ENCODE results near the gene PIP5K1B. TPM values are rescaled to one million over a fixed set of nuclear protein-coding genes. Genes with fewer than 3 reads are reported as not detected.
A peak's percentile ranks its signal among the peaks of the same experiment; 100 is the strongest.

Gene PIP5K1B
- total RNA-seq, 1 experiment from 2014 or later = not detected

- H3K27me3 ChIP-seq (replicated peaks) = no peaks in the 10 kb centered on the region
- no peak overlapping the region for H3K27ac ChIP-seq
- no peak for DNase-seq (ENCODE audit: low read depth in 1 of 2, low spot score in 2 of 2)
- H3K36me3 ChIP-seq = no peaks in the 10 kb centered on the region
- no peaks in the 10 kb centered on the region for H3K9me3 ChIP-seq (replicated peaks)
- no peak overlapping the region for H3K4me3 ChIP-seq
- no peaks in the 10 kb centered on the region for H3K4me1 ChIP-seq (replicated peaks)
Measured at GRCh38 chr9:68867066-68867465, 162.0 kb downstream of the PIP5K1B start.

GRCh38 chr9:68869022-68869421, 164.0 kb downstream of the PIP5K1B start:
- H3K36me3 ChIP-seq = no peaks in the 10 kb centered on the region
- H3K27ac ChIP-seq = no peak overlapping the region
- no peak for DNase-seq (ENCODE audit: low read depth in 1 of 2, low spot score in 2 of 2)
- H3K4me3 ChIP-seq = no peak overlapping the region
- H3K4me1 ChIP-seq (replicated peaks) = no peaks in the 10 kb centered on the region
- H3K27me3 ChIP-seq (replicated peaks) = no peaks in the 10 kb centered on the region
- no peaks in the 10 kb centered on the region for H3K9me3 ChIP-seq (replicated peaks)

DNA sequence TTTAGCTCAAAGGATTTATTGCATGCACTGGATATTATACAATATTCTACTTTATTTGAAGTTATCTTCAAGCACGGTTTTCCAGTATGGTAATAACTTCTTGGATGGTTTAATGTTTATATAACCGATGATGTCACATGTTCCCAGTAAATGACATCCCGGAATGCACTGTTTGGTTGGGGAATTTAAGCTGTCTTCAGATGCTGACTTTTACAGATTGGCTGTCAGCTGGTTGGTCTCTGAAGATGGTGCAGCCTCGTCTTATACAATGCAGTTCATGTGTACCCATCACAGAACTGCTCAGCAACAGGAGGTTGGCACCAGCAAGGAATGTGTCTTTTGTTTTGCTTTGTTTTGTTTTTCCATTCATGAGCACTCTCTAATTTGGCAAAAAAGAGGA, 165.0 kb downstream of the PIP5K1B start:
- Histone ChIP-seq H3K4me3 (no peak overlapping the region), H3K4me1 (replicated peaks) (no peaks in the 10 kb centered on the region), H3K9me3 (replicated peaks) (no peaks in the 10 kb centered on the region), H3K27me3 (replicated peaks) (no peaks in the 10 kb centered on the region), H3K27ac (no peak overlapping the region), H3K36me3 (no peaks in the 10 kb centered on the region)
- no peak for DNase-seq (ENCODE audit: low read depth in 1 of 2, low spot score in 2 of 2)

GRCh38 chr9:68871236-68871635, 166.2 kb downstream of the PIP5K1B start:
- H3K4me3 ChIP-seq = no peak overlapping the region

DNA sequence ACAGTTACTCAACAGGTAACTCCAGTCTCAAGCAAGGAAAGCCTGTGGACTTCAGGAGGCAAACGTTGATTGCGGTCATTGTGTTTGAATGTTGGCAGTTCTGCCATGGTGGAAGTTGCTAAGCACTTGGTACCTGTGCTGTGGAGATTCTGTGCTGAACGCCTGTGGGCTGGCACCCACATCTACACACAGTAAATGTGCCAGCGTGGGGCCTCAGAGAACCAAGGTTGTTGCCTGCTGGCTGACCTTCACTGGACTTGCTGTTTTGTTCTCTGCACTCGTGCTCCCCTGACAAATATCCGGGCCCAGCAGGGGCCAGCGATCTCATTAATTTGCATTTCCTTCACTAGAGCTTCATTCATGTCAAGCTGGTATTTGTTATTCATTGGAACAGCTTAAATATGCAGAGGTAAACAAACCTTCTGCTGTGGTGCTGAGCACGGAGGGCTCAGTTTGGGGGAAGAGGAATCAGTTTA, 167.0 kb downstream of the PIP5K1B start:
- Histone ChIP-seq H3K9me3 (replicated peaks) (no peaks in the 10 kb centered on the region), H3K27ac (no peak overlapping the region), H3K27me3 (replicated peaks) (no peaks in the 10 kb centered on the region), H3K36me3 (no peaks in the 10 kb centered on the region), H3K4me3 (no peak overlapping the region), H3K4me1 (replicated peaks) (no peaks in the 10 kb centered on the region)
- no peak for DNase-seq (ENCODE audit: low read depth in 1 of 2, low spot score in 2 of 2)

More at GRCh38 chr9:68871236-68871635, 166.2 kb downstream of the PIP5K1B start:
- Histone ChIP-seq H3K4me1 (replicated peaks) (no peaks in the 10 kb centered on the region), H3K9me3 (replicated peaks) (no peaks in the 10 kb centered on the region), H3K27me3 (replicated peaks) (no peaks in the 10 kb centered on the region), H3K27ac (no peak overlapping the region), H3K36me3 (no peaks in the 10 kb centered on the region)
- no peak for DNase-seq (ENCODE audit: low read depth in 1 of 2, low spot score in 2 of 2)

DNA sequence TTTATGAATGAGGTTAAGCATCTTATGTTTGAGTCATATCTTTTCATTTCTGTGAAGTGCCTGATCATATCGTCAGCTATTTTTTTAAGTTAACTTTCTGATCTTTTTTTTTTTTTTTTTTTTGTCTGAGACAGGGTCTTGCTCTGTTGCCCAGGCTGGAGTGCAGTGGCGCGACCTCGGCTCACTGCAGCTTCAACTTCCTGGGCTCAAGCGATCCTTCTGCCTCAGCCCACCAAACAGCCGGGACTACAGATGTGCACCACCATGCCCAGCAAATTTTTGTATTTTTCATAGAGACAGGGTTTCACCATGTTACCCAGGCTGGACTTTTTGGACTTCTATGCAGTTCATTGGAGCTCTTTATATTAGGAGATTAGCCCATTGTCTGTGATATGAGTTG, 168.1 kb downstream of the PIP5K1B start:
- Histone ChIP-seq H3K27ac (no peak overlapping the region), H3K4me1 (replicated peaks) (no peaks in the 10 kb centered on the region), H3K9me3 (replicated peaks) (no peaks in the 10 kb centered on the region), H3K36me3 (no peaks in the 10 kb centered on the region), H3K4me3 (no peak overlapping the region), H3K27me3 (replicated peaks) (no peaks in the 10 kb centered on the region; the same call in 1 of the 2 replicates)
- no peak for DNase-seq (ENCODE audit: low read depth in 1 of 2, low spot score in 2 of 2)

- Histone ChIP-seq H3K4me3 (no peak overlapping the region), H3K27me3 (replicated peaks) (no peaks in the 10 kb centered on the region; the same call in 1 of the 2 replicates), H3K9me3 (replicated peaks) (no peaks in the 10 kb centered on the region), H3K27ac (no peak overlapping the region), H3K36me3 (no peaks in the 10 kb centered on the region), H3K4me1 (replicated peaks) (no peaks in the 10 kb centered on the region)
- DNase-seq (ENCODE audit: low read depth in 1 of 2, low spot score in 2 of 2) = no peak
Measured at GRCh38 chr9:68876273-68876672, 171.2 kb downstream of the PIP5K1B start.

- DNase-seq (ENCODE audit: low read depth in 1 of 2, low spot score in 2 of 2) = no peak
- H3K4me3 ChIP-seq = no peak overlapping the region
- no peaks in the 10 kb centered on the region; the same call in 1 of the 2 replicates for H3K27me3 ChIP-seq (replicated peaks)
- H3K27ac ChIP-seq = no peak overlapping the region
- no peaks in the 10 kb centered on the region for H3K4me1 ChIP-seq (replicated peaks)
- no peaks in the 10 kb centered on the region for H3K36me3 ChIP-seq
- no peaks in the 10 kb centered on the region for H3K9me3 ChIP-seq (replicated peaks)
Measured at GRCh38 chr9:68876681-68877080, 171.6 kb downstream of the PIP5K1B start.

GRCh38 chr9:68877219-68877618, 172.2 kb downstream of the PIP5K1B start:
- Histone ChIP-seq H3K36me3 (no peaks in the 10 kb centered on the region), H3K4me1 (replicated peaks) (no peaks in the 10 kb centered on the region), H3K27ac (no peak overlapping the region), H3K9me3 (replicated peaks) (no peaks in the 10 kb centered on the region), H3K4me3 (no peak overlapping the region), H3K27me3 (replicated peaks) (no peaks in the 10 kb centered on the region; the same call in 1 of the 2 replicates)
- DNase-seq (ENCODE audit: low read depth in 1 of 2, low spot score in 2 of 2) = no peak

DNA sequence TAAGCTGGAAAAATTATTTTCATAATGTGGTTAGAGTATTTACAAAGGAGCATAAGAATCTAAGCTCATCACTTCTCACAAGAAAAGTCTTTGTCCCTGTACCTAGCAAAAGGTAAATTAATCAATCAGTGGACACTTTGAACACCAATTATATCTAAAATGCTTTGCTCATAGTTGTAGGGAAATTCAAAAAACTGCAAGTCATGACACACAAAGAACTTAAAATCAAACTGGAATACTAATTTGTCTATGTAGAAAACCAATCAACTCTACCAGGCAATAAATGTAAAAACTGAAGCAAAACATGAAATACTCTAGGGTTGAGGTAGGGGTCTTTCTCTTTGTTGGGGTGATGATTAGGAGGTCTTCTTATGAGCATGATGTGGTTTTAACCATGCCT, 173.4 kb downstream of the PIP5K1B start:
- no peak overlapping the region for H3K27ac ChIP-seq
- no peak overlapping the region for H3K4me3 ChIP-seq
- no peaks in the 10 kb centered on the region for H3K4me1 ChIP-seq (replicated peaks)
- H3K9me3 ChIP-seq (replicated peaks) = no peaks in the 10 kb centered on the region
- H3K36me3 ChIP-seq = no peaks in the 10 kb centered on the region
- no peak for DNase-seq (ENCODE audit: low read depth in 1 of 2, low spot score in 2 of 2)
- no peaks in the 10 kb centered on the region; the same call in 1 of the 2 replicates for H3K27me3 ChIP-seq (replicated peaks)

DNA sequence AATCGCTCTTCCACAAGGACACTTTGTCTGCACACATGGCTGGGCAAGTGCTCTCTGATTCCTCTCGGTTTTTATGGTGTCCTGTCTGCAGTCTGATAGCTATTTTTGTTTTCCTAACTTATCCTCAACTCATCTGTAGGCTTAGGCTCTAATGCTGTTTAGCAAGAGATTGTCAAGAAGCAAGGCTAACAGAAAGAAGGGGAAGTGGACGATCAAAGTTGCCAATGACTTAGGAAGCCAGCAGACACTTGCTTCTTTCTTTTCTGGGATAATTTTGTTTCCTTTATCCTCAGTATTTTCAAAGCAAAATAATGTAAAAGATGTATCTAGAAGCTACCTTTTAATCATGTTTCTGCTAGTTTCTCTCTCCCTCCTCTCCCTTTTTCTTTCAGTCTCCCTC, 178.2 kb downstream of the PIP5K1B start:
- H3K27ac ChIP-seq = no peak overlapping the region
- H3K9me3 ChIP-seq (replicated peaks) = no peaks in the 10 kb centered on the region
- H3K4me3 ChIP-seq = no peak overlapping the region
- no peaks in the 10 kb centered on the region; the same call in 1 of the 2 replicates for H3K27me3 ChIP-seq (replicated peaks)
- no peaks in the 10 kb centered on the region for H3K4me1 ChIP-seq (replicated peaks)
- DNase-seq (ENCODE audit: low read depth in 1 of 2, low spot score in 2 of 2) = no peak
- no peaks in the 10 kb centered on the region for H3K36me3 ChIP-seq

- H3K4me3 ChIP-seq = no peak overlapping the region
- H3K27me3 ChIP-seq (replicated peaks) = no peaks in the 10 kb centered on the region
- H3K36me3 ChIP-seq = no peaks in the 10 kb centered on the region
- DNase-seq (ENCODE audit: low read depth in 1 of 2, low spot score in 2 of 2) = no peak
- H3K9me3 ChIP-seq (replicated peaks) = no peaks in the 10 kb centered on the region
- no peaks in the 10 kb centered on the region for H3K4me1 ChIP-seq (replicated peaks)
- H3K27ac ChIP-seq = no peak overlapping the region
Measured at GRCh38 chr9:68887232-68887631, 182.2 kb downstream of the PIP5K1B start.

- Histone ChIP-seq H3K4me1 (replicated peaks) (peaks cover 4% of the 10 kb centered on the region; the same call in 1 of the 2 replicates), H3K36me3 (no peaks in the 10 kb centered on the region), H3K4me3 (no peak overlapping the region), H3K9me3 (replicated peaks) (no peaks in the 10 kb centered on the region), H3K27ac (no peak overlapping the region), H3K27me3 (replicated peaks) (peaks cover 6% of the 10 kb centered on the region)
- DNase-seq (ENCODE audit: low read depth in 1 of 2, low spot score in 2 of 2) = peak in 1 of 2 experiments; percentile 7
Measured at GRCh38 chr9:68894502-68894901, 189.5 kb downstream of the PIP5K1B start.

- peaks cover 4% of the 10 kb centered on the region; the same call in 1 of the 2 replicates for H3K4me1 ChIP-seq (replicated peaks)
- H3K36me3 ChIP-seq = no peaks in the 10 kb centered on the region
- no peak overlapping the region for H3K27ac ChIP-seq
- H3K4me3 ChIP-seq = no peak overlapping the region
- no peak for DNase-seq (ENCODE audit: low read depth in 1 of 2, low spot score in 2 of 2)
- H3K9me3 ChIP-seq (replicated peaks) = no peaks in the 10 kb centered on the region
- peaks cover 6% of the 10 kb centered on the region for H3K27me3 ChIP-seq (replicated peaks)
Measured at GRCh38 chr9:68895741-68896478, 190.9 kb downstream of the PIP5K1B start.
